K562 (cell line): ENCODE data around the gene ZKSCAN1. TPM values are rescaled to one million over a fixed set of nuclear protein-coding genes. Genes with fewer than 3 reads are reported as not detected.

Experiments
- ARID3B ChIP-seq: fragments of 250-450 bp; sonication (Bioruptor Pico); IDR thresholded peaks from 2 replicates; pipeline ENCODE4 v1.4.0; 2020; ENCODE audit warnings: borderline replicate concordance
- GABPB2 ChIP-seq: fragments of 250-450 bp; sonication (Bioruptor Pico); conservative IDR thresholded peaks from 2 replicates; pipeline ENCODE4 v1.5.1; 2021; ENCODE audit warnings: mild to moderate bottlenecking
- MGA ChIP-seq: fragments of 450-650 bp; IDR thresholded peaks from 2 replicates; pipeline ENCODE4 v1.6.1; 2016; ENCODE audit warnings: mild to moderate bottlenecking, moderate library complexity
- MLX ChIP-seq, 2 experiments: fragments of 450-650 bp in 1 of 2; sonication (generic) in 1 of 2; formaldehyde crosslinking; conservative IDR thresholded peaks; 2 replicates each; pipeline versions ENCODE4 v1.4.0 to v1.8.1; 2020 to 2022; ENCODE audit warnings: mild to moderate bottlenecking in 1 of 2, missing genetic modification reagents in 1 of 2
- NR4A1 ChIP-seq, 2 experiments: fragments of 250-450 bp in 1 of 2; fragments of 450-650 bp in 1 of 2; sonication (Bioruptor Pico) in 1 of 2; IDR thresholded peaks; 2 replicates each; pipeline versions ENCODE4 v1.4.0 to v1.6.1; 2016 to 2020; ENCODE audit warnings: mild to moderate bottlenecking in 2 of 2, missing compliant biosample characterization in 1 of 2, missing genetic modification characterization in 1 of 2, moderate library complexity in 1 of 2
- SMAD1 ChIP-seq: fragments of 150-350 bp; IDR thresholded peaks from 2 replicates; pipeline ENCODE4 v1.6.1; 2014; ENCODE audit warnings: low read length, low read depth; ENCODE audit not compliant: partially characterized antibody
- SREBF1 ChIP-seq: fragments of 150-350 bp; IDR thresholded peaks from 2 replicates; pipeline ENCODE4 v1.6.1; 2014; ENCODE audit warnings: antibody characterized with exemption, low read depth, low read length, borderline replicate concordance
- STAG1 ChIP-seq: sonication (generic); formaldehyde crosslinking; IDR thresholded peaks from 2 replicates; pipeline ENCODE4 v1.5.0; 2020; ENCODE audit warnings: missing genetic modification reagents, borderline replicate concordance
- USF1 ChIP-seq: sonication (generic); formaldehyde crosslinking; IDR thresholded peaks from 2 replicates; pipeline ENCODE4 v1.9.0; 2022; ENCODE audit warnings: mild to moderate bottlenecking, missing genetic modification reagents
- ZNF239 ChIP-seq: fragments of 250-450 bp; sonication (Bioruptor Pico); IDR thresholded peaks from 2 replicates; pipeline ENCODE4 v1.4.0; 2020; ENCODE audit warnings: mild to moderate bottlenecking
- ZNF707 ChIP-seq: fragments of 250-450 bp; sonication (Bioruptor Pico); conservative IDR thresholded peaks from 2 replicates; pipeline ENCODE4 v1.8.0; 2022; ENCODE audit warnings: inconsistent platforms, mild to moderate bottlenecking, moderate library complexity
- polyA plus RNA-seq, 8 experiments: library from polyadenylated mRNA; depleted of rRNA in 4 of 8; stranded (reverse) in 5 of 8; unstranded in 3 of 8; fragments of >200 nt; fragmentation: Nextera tagmentation in 2 of 8; fragmentation: Illumina TruSeq in 1 of 8; extraction: Ambion mirVana in 2 of 8; extraction: Trizol in 1 of 8; gene quantifications; 2 replicates each; pipeline versions ENCODE4 v1.2.1 to v1.2.3, GENCODE V29; 2011 to 2014; ENCODE audit warnings: inconsistent platforms in 1 of 8, missing spikeins in 1 of 8
- total RNA-seq, 7 experiments: library from RNA; depleted of rRNA in 6 of 7; stranded (reverse); fragments of >200 nt in 6 of 7; fragmentation: Illumina TruSeq in 2 of 7; extraction: Trizol in 2 of 7; gene quantifications; 2 replicates each; pipeline versions ENCODE4 v1.2.1 to v1.2.3, GENCODE V29; 2011 to 2021; ENCODE audit warnings: low replicate concordance in 1 of 7

ZKSCAN1 gene
- total and polyA plus RNA-seq, 9 of the 15 experiments (the other 6 are each of a cell fraction or from before 2014, with no cell fraction given) = 5.3 to 43.0 (median 23.2) TPM

- TF ChIP-seq MGA (peak; percentile 100), SMAD1 (peak; percentile 64), ZNF707 (no peak), STAG1 (peak; percentile 65), ARID3B (CRISPR knock-in tag) (no peak), GABPB2 (CRISPR knock-in tag) (no peak), NR4A1 (CRISPR knock-in tag; IDR thresholded peaks at IDR 0.05) (peak; percentile 90; the same call in 1 of the 2 replicates), NR4A1 (tag; IDR thresholded peaks at IDR 0.05) (peak; percentile 86), SREBF1 (0 out of 2 replicates have a peak, but pooled peaks have one; percentile 37), MLX (CRISPR knock-in tag; conservative IDR thresholded peaks at IDR 0.05) (peak in 1 of 2 experiments; percentile 97; a peak in 2 of 4 replicates), ZNF239 (CRISPR knock-in tag) (peak; percentile 63), USF1 (no peak; the same call in 1 of the 2 replicates)
Observed at GRCh38 chr7:100088621-100089457, 73.4 kb downstream of the ZKSCAN1 start, which contains the start of gene COPS6 (continued).
